Measurements from ENCODE around the gene NDUFB3. TPM values are rescaled to one million over a fixed set of nuclear protein-coding genes. Genes with fewer than 3 reads are reported as not detected.
A peak's percentile ranks its signal among the peaks of the same experiment; 100 is the strongest.

Gene NDUFB3
- total RNA-seq, 2 donors from 2014 or later: 152 to 238 TPM

DNA sequence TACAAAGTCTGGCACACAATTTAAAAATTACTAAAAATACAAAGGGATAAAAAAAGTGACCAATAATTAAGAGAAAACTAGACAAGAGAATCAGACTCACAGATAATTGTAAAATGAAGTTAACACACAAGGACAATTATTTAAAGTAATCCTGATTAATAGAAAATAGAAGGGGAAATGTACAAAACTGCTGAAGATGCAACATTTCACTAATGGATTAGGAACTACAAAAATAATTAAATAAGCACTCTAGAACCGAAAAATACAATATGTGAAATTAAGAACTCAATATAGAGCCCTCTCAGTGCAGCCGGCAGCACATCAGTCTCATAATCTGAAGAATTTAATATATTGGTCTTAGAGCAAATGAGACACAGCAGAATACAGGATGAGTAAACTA is 24.9 kb upstream of the NDUFB3 start:
- DNase-seq (ENCODE audit: low spot score): no peak
- Histone ChIP-seq H3K36me3 (no peaks in the 10 kb centered on the region), H3K27me3 (no peaks in the 10 kb centered on the region), H3K27ac (no peak overlapping the region), H3K4me3 (no peak overlapping the region), H3K4me1 (no peaks in the 10 kb centered on the region), H3K9me3 (no peaks in the 10 kb centered on the region)
- TF ChIP-seq, protein P1, sequence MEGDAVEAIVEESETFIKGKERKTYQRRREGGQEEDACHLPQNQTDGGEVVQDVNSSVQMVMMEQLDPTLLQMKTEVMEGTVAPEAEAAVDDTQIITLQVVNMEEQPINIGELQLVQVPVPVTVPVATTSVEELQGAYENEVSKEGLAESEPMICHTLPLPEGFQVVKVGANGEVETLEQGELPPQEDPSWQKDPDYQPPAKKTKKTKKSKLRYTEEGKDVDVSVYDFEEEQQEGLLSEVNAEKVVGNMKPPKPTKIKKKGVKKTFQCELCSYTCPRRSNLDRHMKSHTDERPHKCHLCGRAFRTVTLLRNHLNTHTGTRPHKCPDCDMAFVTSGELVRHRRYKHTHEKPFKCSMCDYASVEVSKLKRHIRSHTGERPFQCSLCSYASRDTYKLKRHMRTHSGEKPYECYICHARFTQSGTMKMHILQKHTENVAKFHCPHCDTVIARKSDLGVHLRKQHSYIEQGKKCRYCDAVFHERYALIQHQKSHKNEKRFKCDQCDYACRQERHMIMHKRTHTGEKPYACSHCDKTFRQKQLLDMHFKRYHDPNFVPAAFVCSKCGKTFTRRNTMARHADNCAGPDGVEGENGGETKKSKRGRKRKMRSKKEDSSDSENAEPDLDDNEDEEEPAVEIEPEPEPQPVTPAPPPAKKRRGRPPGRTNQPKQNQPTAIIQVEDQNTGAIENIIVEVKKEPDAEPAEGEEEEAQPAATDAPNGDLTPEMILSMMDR (IDR thresholded peaks at IDR 0.05): no peak

DNA sequence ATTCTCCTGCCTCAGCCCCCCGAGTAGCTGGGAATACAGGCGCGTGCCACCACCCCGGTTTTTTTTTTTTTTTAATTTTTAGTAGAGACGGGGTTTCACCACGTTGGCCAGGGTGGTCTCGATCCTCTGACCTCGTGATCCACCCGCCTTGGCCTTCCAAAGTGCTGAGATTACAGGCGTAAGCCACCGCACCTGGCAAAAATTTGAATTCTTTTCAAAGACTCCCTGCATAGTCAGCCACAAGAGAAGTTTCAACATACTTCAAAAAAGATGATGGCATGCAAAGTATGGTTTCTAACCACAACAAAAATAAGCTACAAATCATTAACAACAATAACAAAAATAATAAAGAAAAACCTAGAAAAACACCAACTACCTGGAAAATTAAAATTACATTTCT is 22.3 kb upstream of the NDUFB3 start:
- TF ChIP-seq, protein P1 (IDR thresholded peaks at IDR 0.05): no peak
- H3K27ac ChIP-seq: no peak overlapping the region
- H3K36me3 ChIP-seq: peaks cover 4% of the 10 kb centered on the region
- H3K4me1 ChIP-seq: no peaks in the 10 kb centered on the region
- no peak overlapping the region for H3K4me3 ChIP-seq
- DNase-seq (ENCODE audit: low spot score): no peak
- H3K9me3 ChIP-seq: no peaks in the 10 kb centered on the region
- H3K27me3 ChIP-seq: no peaks in the 10 kb centered on the region

DNA sequence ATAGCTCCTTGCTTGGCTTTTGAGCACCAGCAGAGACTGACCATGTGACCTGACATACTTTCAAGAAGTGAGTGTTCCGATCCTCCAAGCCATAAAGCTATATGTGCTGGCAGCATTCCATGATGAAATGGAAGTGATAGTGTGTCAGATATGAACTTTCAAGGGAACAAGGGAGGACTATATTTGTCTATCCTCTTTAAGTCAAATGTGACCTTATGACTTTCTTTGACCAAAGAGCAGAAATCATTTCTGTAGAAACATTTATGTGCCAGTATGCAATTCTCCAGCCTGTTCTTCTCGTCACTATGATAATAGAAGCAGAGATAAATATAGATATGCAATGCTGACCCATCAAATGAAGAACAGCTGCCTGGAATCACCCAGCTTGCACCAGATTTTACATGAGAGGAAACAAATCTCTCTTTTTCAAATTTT is 14.7 kb upstream of the NDUFB3 start:
- no peaks in the 10 kb centered on the region for H3K27me3 ChIP-seq
- H3K4me1 ChIP-seq: peaks cover 0 to 25% of the 10 kb centered on the region in 2 donors
- DNase-seq (ENCODE audit: low spot score): no peak
- H3K9me3 ChIP-seq: no peaks in the 10 kb centered on the region
- TF ChIP-seq, protein P1 (IDR thresholded peaks at IDR 0.05): no peak
- peak overlapping the region in 1 of 2 donors; percentile 1 for H3K27ac ChIP-seq
- peaks cover 4% of the 10 kb centered on the region for H3K36me3 ChIP-seq
- no peak overlapping the region for H3K4me3 ChIP-seq

DNA sequence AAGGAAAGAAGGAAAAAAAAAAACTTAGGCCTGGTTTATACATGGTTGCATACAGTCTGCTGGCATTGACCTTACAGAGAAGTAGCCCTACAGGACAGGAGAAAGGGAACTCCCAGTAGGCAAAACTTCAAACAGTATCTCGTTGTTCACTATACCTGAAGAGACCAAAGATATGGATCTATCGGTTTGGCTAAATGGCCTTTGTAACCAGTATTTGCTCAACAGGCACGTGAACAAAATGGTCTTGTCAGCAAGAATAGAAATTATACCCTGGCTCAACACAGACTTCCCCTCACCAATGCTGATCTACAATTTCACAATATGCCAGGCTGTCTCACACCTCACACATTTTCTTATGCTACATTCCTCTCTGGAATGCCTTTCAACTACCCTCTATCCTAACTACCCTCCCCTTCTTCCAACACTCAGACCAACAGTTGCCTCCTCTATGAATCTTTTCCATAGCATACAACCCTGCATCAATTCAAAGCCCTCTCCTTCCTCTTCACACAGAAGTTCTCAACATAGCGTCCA is 14.0 kb upstream of the NDUFB3 start:
- H3K4me3 ChIP-seq: no peak overlapping the region
- no peak for DNase-seq (ENCODE audit: low spot score)
- TF ChIP-seq, protein P1 (IDR thresholded peaks at IDR 0.05): no peak
- H3K36me3 ChIP-seq: peaks cover 4% of the 10 kb centered on the region
- peak overlapping the region in 1 of 2 donors; percentile 1 for H3K27ac ChIP-seq
- H3K4me1 ChIP-seq: peaks cover 0 to 25% of the 10 kb centered on the region in 2 donors
- H3K9me3 ChIP-seq: no peaks in the 10 kb centered on the region
- H3K27me3 ChIP-seq: no peaks in the 10 kb centered on the region

DNA sequence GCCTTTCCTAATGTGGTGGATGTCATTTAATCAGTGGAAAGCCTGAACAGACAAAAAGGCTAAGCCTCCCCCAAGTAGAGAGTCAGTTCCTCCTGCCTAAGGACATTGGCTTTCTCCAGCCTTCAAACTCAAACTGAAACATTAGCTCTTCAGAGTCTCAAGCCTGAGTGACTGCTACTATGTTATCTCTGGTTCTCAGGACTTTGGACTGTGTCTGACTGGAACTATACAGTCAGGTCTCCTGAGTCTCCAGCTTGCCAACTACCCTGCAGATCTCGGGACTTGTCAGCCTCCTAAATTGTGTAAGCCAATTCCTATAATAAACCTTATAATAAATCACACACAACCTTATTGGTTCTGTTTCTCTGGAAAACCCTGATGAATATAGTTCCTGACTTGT is 12.9 kb upstream of the NDUFB3 start:
- TF ChIP-seq, protein P1 (IDR thresholded peaks at IDR 0.05): no peak
- no peak for DNase-seq (ENCODE audit: low spot score)
- Histone ChIP-seq H3K9me3 (no peaks in the 10 kb centered on the region), H3K27me3 (no peaks in the 10 kb centered on the region), H3K4me3 (no peak overlapping the region), H3K4me1 (peaks cover 0 to 25% of the 10 kb centered on the region in 2 donors), H3K27ac (no peak overlapping the region), H3K36me3 (peaks cover 2% of the 10 kb centered on the region)

All from right atrium auricular region (tissue), 2 donors.